ENCODE data around the gene GSTA2. TPM values are rescaled to one million over a fixed set of nuclear protein-coding genes. Genes with fewer than 3 reads are reported as not detected.

The GSTA2 gene
- total and polyA plus RNA-seq, 2 experiments from 2014 or later = 383 to 441 TPM

GRCh38 chr6:52736145-52736544 lies 27.1 kb downstream of the GSTA2 start:
- H3K4me1 ChIP-seq (ENCODE audit: insufficient read depth) = peaks cover 9% of the 10 kb centered on the region
- H3K27ac ChIP-seq = no peak overlapping the region
- H3K9me2 ChIP-seq (replicated peaks; ENCODE audit: insufficient read depth) = no peaks in the 10 kb centered on the region
- no peak for DNase-seq (ENCODE audit: low spot score)
- WGBS (ENCODE audit: low lambda C conversion rate, missing lambda C conversion rate) = 75% methylated on average over 1 of the region's 1 CpG
- no peaks in the 10 kb centered on the region for H3K9me3 ChIP-seq (ENCODE audit: low read depth)
- H3K4me3 ChIP-seq = no peak overlapping the region
- H2AFZ ChIP-seq = no peak overlapping the region
- no peaks in the 10 kb centered on the region for H4K20me1 ChIP-seq (ENCODE audit: insufficient read depth, poor library complexity, severe bottlenecking)
- no peak overlapping the region for H3K4me2 ChIP-seq
- TF ChIP-seq EZH2phosphoT487 (IDR thresholded peaks at IDR 0.05; ENCODE audit: low read depth, severe bottlenecking, unreplicated experiment) (no peak), CTCF (IDR thresholded peaks at IDR 0.05; ENCODE audit: poor library complexity) (no peak), EZH2 (IDR thresholded peaks at IDR 0.05; ENCODE audit: borderline replicate concordance) (no peak)
- no peaks in the 10 kb centered on the region for H3K36me3 ChIP-seq (replicated peaks; ENCODE audit: insufficient read depth, low read depth)
- no peaks in the 10 kb centered on the region for H3K27me3 ChIP-seq
- no peaks in the 10 kb centered on the region for H3K79me2 ChIP-seq

DNA sequence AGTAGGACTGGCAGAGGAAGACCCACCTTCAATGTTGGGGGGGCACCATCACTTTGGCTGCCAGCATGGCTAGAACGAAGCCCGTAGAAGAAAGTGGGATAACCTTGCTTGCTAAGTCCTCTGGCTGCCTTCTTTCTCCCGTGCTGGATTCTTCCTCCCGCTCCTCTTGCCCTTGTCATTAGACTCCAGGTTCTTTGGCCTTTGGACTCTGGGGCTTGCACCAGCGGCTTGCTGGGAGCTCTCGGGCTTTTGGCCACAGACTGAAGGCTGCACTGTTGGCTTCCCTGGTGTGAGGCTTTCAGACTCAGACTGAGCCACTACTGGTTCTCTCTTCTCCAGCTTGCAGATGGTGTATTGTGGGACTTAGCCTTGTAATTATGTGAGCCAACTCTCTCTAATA lies 28.2 kb downstream of the GSTA2 start:
- no peaks in the 10 kb centered on the region for H3K27me3 ChIP-seq
- H3K9me3 ChIP-seq (ENCODE audit: low read depth) = no peaks in the 10 kb centered on the region
- TF ChIP-seq EZH2phosphoT487 (IDR thresholded peaks at IDR 0.05; ENCODE audit: low read depth, severe bottlenecking, unreplicated experiment) (no peak), EZH2 (IDR thresholded peaks at IDR 0.05; ENCODE audit: borderline replicate concordance) (no peak), CTCF (IDR thresholded peaks at IDR 0.05; ENCODE audit: poor library complexity) (no peak)
- H3K4me2 ChIP-seq = no peak overlapping the region
- no peaks in the 10 kb centered on the region for H3K79me2 ChIP-seq
- peaks cover 9% of the 10 kb centered on the region for H3K4me1 ChIP-seq (ENCODE audit: insufficient read depth)
- no peak overlapping the region for H2AFZ ChIP-seq
- no peaks in the 10 kb centered on the region for H3K9me2 ChIP-seq (replicated peaks; ENCODE audit: insufficient read depth)
- H3K27ac ChIP-seq = no peak overlapping the region
- no peaks in the 10 kb centered on the region for H3K36me3 ChIP-seq (replicated peaks; ENCODE audit: insufficient read depth, low read depth)
- H3K4me3 ChIP-seq = no peak overlapping the region
- WGBS (ENCODE audit: low lambda C conversion rate, missing lambda C conversion rate) = 65% methylated on average over 6 of the region's 6 CpGs
- no peaks in the 10 kb centered on the region for H4K20me1 ChIP-seq (ENCODE audit: insufficient read depth, poor library complexity, severe bottlenecking)
- DNase-seq (ENCODE audit: low spot score) = peak; percentile 48

- H2AFZ ChIP-seq = no peak overlapping the region
- no peak for DNase-seq (ENCODE audit: low spot score)
- H3K9me3 ChIP-seq (ENCODE audit: low read depth) = no peaks in the 10 kb centered on the region
- H3K4me1 ChIP-seq (ENCODE audit: insufficient read depth) = peaks cover 4% of the 10 kb centered on the region
- WGBS (ENCODE audit: low lambda C conversion rate, missing lambda C conversion rate) = 100% methylated on average over 3 of the region's 3 CpGs
- no peak overlapping the region for H3K4me2 ChIP-seq
- no peak overlapping the region for H3K27ac ChIP-seq
- no peak overlapping the region for H3K4me3 ChIP-seq
- H3K27me3 ChIP-seq = no peaks in the 10 kb centered on the region
- H3K36me3 ChIP-seq (replicated peaks; ENCODE audit: insufficient read depth, low read depth) = no peaks in the 10 kb centered on the region
- no peaks in the 10 kb centered on the region for H3K79me2 ChIP-seq
- TF ChIP-seq EZH2phosphoT487 (IDR thresholded peaks at IDR 0.05; ENCODE audit: low read depth, severe bottlenecking, unreplicated experiment) (no peak), CTCF (IDR thresholded peaks at IDR 0.05; ENCODE audit: poor library complexity) (no peak), EZH2 (IDR thresholded peaks at IDR 0.05; ENCODE audit: borderline replicate concordance) (no peak)
- no peaks in the 10 kb centered on the region for H3K9me2 ChIP-seq (replicated peaks; ENCODE audit: insufficient read depth)
- no peaks in the 10 kb centered on the region for H4K20me1 ChIP-seq (ENCODE audit: insufficient read depth, poor library complexity, severe bottlenecking)
Measured at GRCh38 chr6:52734072-52734471, 29.2 kb downstream of the GSTA2 start.

DNA sequence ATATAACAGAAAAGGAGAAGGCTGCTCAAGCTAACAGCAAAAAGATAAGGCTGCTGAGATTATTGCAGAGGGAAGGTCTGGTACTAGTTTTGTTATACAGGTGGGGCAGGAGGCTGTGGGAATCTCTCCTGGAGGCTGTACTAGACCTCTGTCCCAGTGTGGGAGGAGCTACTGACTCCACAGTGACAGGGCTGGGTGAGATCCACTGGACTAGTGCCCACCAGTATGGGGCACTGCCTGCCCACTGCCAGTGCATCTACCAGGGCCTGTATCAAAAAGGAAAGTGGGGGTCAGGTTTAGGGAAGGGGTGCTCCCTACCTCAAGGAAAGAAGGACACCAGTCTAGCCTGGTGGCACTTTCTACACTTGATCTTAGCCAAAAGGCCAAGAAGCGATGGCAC lies 30.1 kb downstream of the GSTA2 start:
- H3K79me2 ChIP-seq = no peaks in the 10 kb centered on the region
- no peaks in the 10 kb centered on the region for H3K4me1 ChIP-seq (ENCODE audit: insufficient read depth)
- no peak overlapping the region for H3K4me3 ChIP-seq
- no peak overlapping the region for H3K4me2 ChIP-seq
- no peak overlapping the region for H2AFZ ChIP-seq
- no peak for DNase-seq (ENCODE audit: low spot score)
- H3K27me3 ChIP-seq = no peaks in the 10 kb centered on the region
- TF ChIP-seq EZH2phosphoT487 (IDR thresholded peaks at IDR 0.05; ENCODE audit: low read depth, severe bottlenecking, unreplicated experiment) (no peak), EZH2 (IDR thresholded peaks at IDR 0.05; ENCODE audit: borderline replicate concordance) (no peak), CTCF (IDR thresholded peaks at IDR 0.05; ENCODE audit: poor library complexity) (no peak)
- H3K9me3 ChIP-seq (ENCODE audit: low read depth) = no peaks in the 10 kb centered on the region
- H3K9me2 ChIP-seq (replicated peaks; ENCODE audit: insufficient read depth) = no peaks in the 10 kb centered on the region
- H4K20me1 ChIP-seq (ENCODE audit: insufficient read depth, poor library complexity, severe bottlenecking) = no peaks in the 10 kb centered on the region
- no peak overlapping the region for H3K27ac ChIP-seq
- no peaks in the 10 kb centered on the region for H3K36me3 ChIP-seq (replicated peaks; ENCODE audit: insufficient read depth, low read depth)
- WGBS (ENCODE audit: low lambda C conversion rate, missing lambda C conversion rate) = 95% methylated on average over 1 of the region's 1 CpG

All from hepatocyte (in vitro differentiated cells).